T-cell (primary cell): ENCODE results near the gene MAP4K1. TPM values are rescaled to one million over a fixed set of nuclear protein-coding genes. Genes with fewer than 3 reads are reported as not detected.

Experiments
- ATAC-seq, 4 experiments: fragments of 200-7000 bp in 3 of 4; fragments of 150-1000 bp in 1 of 4; cut with Tn5 transposase; replicated peaks in 1 of 4; 1 replicate in 3 of 4; 2 replicates in 1 of 4; pipeline ENCODE4 v1.10.0; 2021; ENCODE audit warnings: moderate library complexity in 3 of 4, mild to moderate bottlenecking in 2 of 4, moderate number of reproducible peaks in 1 of 4
- CTCF ChIA-PET, 2 donors: fragments of 300-600 bp; sonication (Branson Sonifier 250); formaldehyde crosslinking; loops; one replicate each; lab custom pipeline; 2022; ENCODE audit warnings: antibody characterized with exemption in 2 of 2; lab: Charles Lee
- POLR2A ChIA-PET, 2 donors: fragments of 300-600 bp; sonication (Branson Sonifier 250); formaldehyde crosslinking; loops; one replicate each; lab custom pipeline; 2022; ENCODE audit warnings: antibody characterized with exemption in 2 of 2; lab: Charles Lee
- DNase-seq, 35 experiments: peaks; one replicate each; pipeline versions ENCODE4 v3.0.0 to v3.0.0-alpha.2; 2013 to 2023
- H3K27ac ChIP-seq: one replicate; pipeline ENCODE4 v1.5.1; 2013; ENCODE audit warnings: low read length
- H3K27me3 ChIP-seq, 2 experiments: replicated peaks in 1 of 2; 1 replicate in 1 of 2; 2 replicates in 1 of 2; pipeline versions ENCODE4 v1.6.1 to v1.7.0; 2013; ENCODE audit warnings: low read length in 1 of 2, mixed read lengths in 1 of 2; ENCODE audit not compliant: control insufficient read depth in 2 of 2, insufficient read depth in 2 of 2; ENCODE audit errors: extremely low read depth in 1 of 2
- H3K36me3 ChIP-seq, 2 donors: 1 replicate in 1 of 2; 2 replicates in 1 of 2; pipeline versions ENCODE4 v1.6.1 to v1.7.0; 2013; ENCODE audit warnings: low read length in 1 of 2; ENCODE audit not compliant: control insufficient read depth in 2 of 2, insufficient read depth in 1 of 2; ENCODE audit errors: extremely low read depth in 1 of 2
- H3K4me1 ChIP-seq, 2 experiments: 1 replicate in 1 of 2; 2 replicates in 1 of 2; pipeline versions ENCODE4 v1.6.1 to v1.7.0; 2013; ENCODE audit warnings: low read length in 2 of 2, mixed read lengths in 1 of 2; ENCODE audit not compliant: insufficient read depth in 2 of 2, control insufficient read depth in 1 of 2; ENCODE audit errors: extremely low read depth in 1 of 2
- H3K4me3 ChIP-seq, 2 donors: 1 replicate in 1 of 2; 2 replicates in 1 of 2; pipeline versions ENCODE4 v1.5.1 to v1.7.0; 2013; ENCODE audit warnings: mild to moderate bottlenecking in 2 of 2, low read length in 1 of 2, moderate library complexity in 1 of 2; ENCODE audit not compliant: control insufficient read depth in 1 of 2; ENCODE audit errors: extremely low read depth in 1 of 2
- H3K9me3 ChIP-seq: 2 replicates; pipeline ENCODE4 v1.7.0; 2013
- H3K27ac Mint-ChIP-seq, 2 donors: one replicate each; pipeline ENCODE4 v1.8.0; 2020 to 2021; ENCODE audit warnings: mild to moderate bottlenecking in 2 of 2, mixed read lengths in 2 of 2
- H3K27me3 Mint-ChIP-seq, 2 donors: one replicate each; pipeline ENCODE4 v1.8.0; 2021 to 2022; ENCODE audit warnings: mixed read lengths in 2 of 2
- H3K36me3 Mint-ChIP-seq: one replicate; pipeline ENCODE4 v1.8.0; 2021; ENCODE audit warnings: mixed read lengths
- H3K4me1 Mint-ChIP-seq, 3 donors: one replicate each; pipeline ENCODE4 v1.8.0; 2020 to 2022; ENCODE audit warnings: mixed read lengths in 3 of 3, mild to moderate bottlenecking in 1 of 3
- H3K4me3 Mint-ChIP-seq, 3 donors: one replicate each; pipeline ENCODE4 v1.8.0; 2020 to 2022; ENCODE audit warnings: mild to moderate bottlenecking in 3 of 3, mixed read lengths in 3 of 3, moderate library complexity in 3 of 3
- H3K9me3 Mint-ChIP-seq, 3 donors: one replicate each; pipeline ENCODE4 v1.8.0; 2020 to 2022; ENCODE audit warnings: mixed read lengths in 3 of 3
- WGBS: methylation state at CpG from one replicate; pipeline ENCODE4 v1.1.5; 2013; ENCODE audit warnings: missing lambda C conversion rate; ENCODE audit not compliant: insufficient coverage; 5-methylcytosine and 5-hydroxymethylcytosine counted together
- total RNA-seq, 35 experiments: library from RNA in 6 of 35; stranded (reverse) in 6 of 35; fragments of 120-200 nt in 1 of 35; gene quantifications; one replicate each; pipeline versions ENCODE4 v1.2.1 to v1.2.4 and lab custom pipeline; 2013 to 2026

Gene MAP4K1
- total RNA-seq, 5 donors from 2014 or later (not counting 1 experiment from before 2014, with no cell fraction given) = 243 to 417 (median 329) TPM

GRCh38 chr19:38596057-38596981, 21.4 kb downstream of the MAP4K1 start:
- no peaks in the 10 kb centered on the region for H3K4me1 ChIP-seq
- no peak overlapping the region for H3K4me3 Mint-ChIP-seq
- no peak overlapping the region for H3K27ac Mint-ChIP-seq
- peaks cover 3 to 70% of the 10 kb centered on the region in 2 donors for H3K36me3 ChIP-seq
- peaks cover 0 to 5% (median 0%) of the 10 kb centered on the region in 3 donors for H3K4me1 Mint-ChIP-seq
- no peak overlapping the region for H3K4me3 ChIP-seq
- CTCF ChIA-PET = no interaction called here
- no peaks in the 10 kb centered on the region for H3K9me3 Mint-ChIP-seq
- no peak overlapping the region for H3K27ac ChIP-seq
- no peaks in the 10 kb centered on the region for H3K9me3 ChIP-seq
- peak in 4 of 35 experiments; percentile 6 to 27 (median 21) for DNase-seq
- 94% methylated on average over 52 of the region's 55 CpGs for WGBS
- no peaks in the 10 kb centered on the region for H3K27me3 ChIP-seq
- no peaks in the 10 kb centered on the region for H3K27me3 Mint-ChIP-seq
- ATAC-seq = peak in 1 of 4 experiments; percentile 37
- peaks cover 35% of the 10 kb centered on the region for H3K36me3 Mint-ChIP-seq
- POLR2A ChIA-PET = no interaction called here

GRCh38 chr19:38592940-38593339, 24.8 kb downstream of the MAP4K1 start:
- H3K36me3 Mint-ChIP-seq = peaks cover 38% of the 10 kb centered on the region
- Histone ChIP-seq H3K27me3 (no peaks in the 10 kb centered on the region), H3K9me3 (no peaks in the 10 kb centered on the region), H3K36me3 (peaks cover 7 to 70% of the 10 kb centered on the region in 2 donors), H3K4me1 (no peaks in the 10 kb centered on the region), H3K4me3 (no peak overlapping the region), H3K27ac (no peak overlapping the region)
- no peak overlapping the region for H3K27ac Mint-ChIP-seq
- ChIA-PET POLR2A (no interaction called here), CTCF (no interaction called here)
- 95% methylated on average over 3 of the region's 6 CpGs for WGBS
- no peak for DNase-seq
- no peaks in the 10 kb centered on the region for H3K27me3 Mint-ChIP-seq
- H3K4me1 Mint-ChIP-seq = peaks cover 0 to 3% (median 1%) of the 10 kb centered on the region in 3 donors
- H3K4me3 Mint-ChIP-seq = no peak overlapping the region
- no peak for ATAC-seq
- H3K9me3 Mint-ChIP-seq = no peaks in the 10 kb centered on the region

DNA sequence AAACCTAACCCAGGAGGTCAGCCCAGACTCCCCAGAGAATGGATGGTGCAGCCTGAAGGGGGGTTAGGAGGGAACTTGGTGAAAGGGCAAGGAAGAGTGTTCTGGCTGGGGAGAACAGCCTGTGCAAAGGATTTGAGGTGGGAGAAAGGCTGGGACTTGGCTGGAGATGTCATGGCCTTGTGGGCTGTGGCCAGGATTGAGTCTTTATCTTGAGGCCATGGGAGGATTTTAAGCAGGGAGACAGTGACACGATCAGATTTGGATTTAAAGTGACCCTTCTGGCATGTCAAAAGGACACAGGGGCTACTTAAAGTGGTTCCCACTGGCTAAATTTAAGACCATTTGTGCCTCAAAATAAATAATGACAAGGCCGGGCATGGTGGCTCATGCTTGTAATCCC, 29.7 kb downstream of the MAP4K1 start:
- DNase-seq = no peak
- ATAC-seq = no peak
- peaks cover 23% of the 10 kb centered on the region for H3K36me3 Mint-ChIP-seq
- peaks cover 4 to 6% (median 4%) of the 10 kb centered on the region in 3 donors for H3K4me1 Mint-ChIP-seq
- Histone ChIP-seq H3K27ac (no peak overlapping the region), H3K27me3 (no peaks in the 10 kb centered on the region), H3K36me3 (peaks cover 4 to 45% of the 10 kb centered on the region in 2 donors), H3K4me3 (no peak overlapping the region), H3K9me3 (no peaks in the 10 kb centered on the region), H3K4me1 (peaks cover 0 to 6% of the 10 kb centered on the region in 2 experiments)
- 83% methylated on average over 2 of the region's 2 CpGs for WGBS
- peak overlapping the region; percentile 1 to 49 for H3K27ac Mint-ChIP-seq
- no peak overlapping the region for H3K4me3 Mint-ChIP-seq
- ChIA-PET CTCF (interaction anchor here in 1 of 2 donors (0.6 kb wide), 1 partner anchor 218 kb away, joined by 6 read pairs; no protein-coding TSS in a partner anchor), POLR2A (no interaction called here)
- no peaks in the 10 kb centered on the region for H3K9me3 Mint-ChIP-seq
- H3K27me3 Mint-ChIP-seq = no peaks in the 10 kb centered on the region

DNA sequence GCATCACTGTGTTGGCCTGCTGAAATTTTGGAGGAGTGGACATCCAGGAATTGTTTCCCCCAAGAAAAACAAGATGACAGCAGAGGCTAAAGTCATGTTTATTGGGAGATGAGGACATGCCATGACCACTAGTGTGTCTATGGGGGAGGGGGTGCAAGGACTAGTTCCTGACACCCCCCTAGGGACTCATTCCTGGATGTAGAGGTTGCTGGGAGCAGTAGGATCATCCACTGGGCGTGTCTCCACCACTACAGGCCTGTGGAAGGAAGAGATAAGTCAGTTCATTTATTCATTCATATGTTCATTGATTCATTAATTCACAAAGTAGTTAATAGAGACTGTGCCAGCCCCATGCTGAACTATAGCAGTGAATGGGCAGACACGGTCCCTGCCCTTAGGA, 30.2 kb downstream of the MAP4K1 start:
- H3K4me1 ChIP-seq = peaks cover 0 to 6% of the 10 kb centered on the region in 2 experiments
- Mint-ChIP-seq H3K27me3 (no peaks in the 10 kb centered on the region), H3K4me1 (peaks cover 4 to 6% (median 4%) of the 10 kb centered on the region in 3 donors), H3K9me3 (no peaks in the 10 kb centered on the region), H3K27ac (peak overlapping the region; percentile 1 to 49), H3K4me3 (no peak overlapping the region), H3K36me3 (peaks cover 23% of the 10 kb centered on the region)
- peaks cover 4 to 42% of the 10 kb centered on the region in 2 donors for H3K36me3 ChIP-seq
- POLR2A ChIA-PET = no interaction called here
- H3K4me3 ChIP-seq = no peak overlapping the region
- H3K27me3 ChIP-seq = no peaks in the 10 kb centered on the region
- H3K27ac ChIP-seq = no peak overlapping the region
- WGBS = 100% methylated on average over 1 of the region's 2 CpGs
- H3K9me3 ChIP-seq = no peaks in the 10 kb centered on the region
- DNase-seq (no peak), ATAC-seq (no peak)
- CTCF ChIA-PET = no interaction called here

GRCh38 chr19:38583985-38584305, 33.8 kb downstream of the MAP4K1 start:
- Histone ChIP-seq H3K27ac (no peak overlapping the region), H3K9me3 (no peaks in the 10 kb centered on the region), H3K4me3 (no peak overlapping the region), H3K4me1 (peaks cover 0 to 17% of the 10 kb centered on the region in 2 experiments), H3K36me3 (peaks cover 3 to 17% of the 10 kb centered on the region in 2 donors), H3K27me3 (no peaks in the 10 kb centered on the region)
- H3K27me3 Mint-ChIP-seq = no peaks in the 10 kb centered on the region
- DNase-seq = no peak
- H3K36me3 Mint-ChIP-seq = peaks cover 12% of the 10 kb centered on the region
- peaks cover 6 to 13% (median 9%) of the 10 kb centered on the region in 3 donors for H3K4me1 Mint-ChIP-seq
- no peaks in the 10 kb centered on the region for H3K9me3 Mint-ChIP-seq
- ChIA-PET POLR2A (no interaction called here), CTCF (no interaction called here)
- no peak for ATAC-seq
- no peak overlapping the region for H3K4me3 Mint-ChIP-seq
- 69% methylated on average over 3 of the region's 4 CpGs for WGBS
- H3K27ac Mint-ChIP-seq = no peak overlapping the region

DNA sequence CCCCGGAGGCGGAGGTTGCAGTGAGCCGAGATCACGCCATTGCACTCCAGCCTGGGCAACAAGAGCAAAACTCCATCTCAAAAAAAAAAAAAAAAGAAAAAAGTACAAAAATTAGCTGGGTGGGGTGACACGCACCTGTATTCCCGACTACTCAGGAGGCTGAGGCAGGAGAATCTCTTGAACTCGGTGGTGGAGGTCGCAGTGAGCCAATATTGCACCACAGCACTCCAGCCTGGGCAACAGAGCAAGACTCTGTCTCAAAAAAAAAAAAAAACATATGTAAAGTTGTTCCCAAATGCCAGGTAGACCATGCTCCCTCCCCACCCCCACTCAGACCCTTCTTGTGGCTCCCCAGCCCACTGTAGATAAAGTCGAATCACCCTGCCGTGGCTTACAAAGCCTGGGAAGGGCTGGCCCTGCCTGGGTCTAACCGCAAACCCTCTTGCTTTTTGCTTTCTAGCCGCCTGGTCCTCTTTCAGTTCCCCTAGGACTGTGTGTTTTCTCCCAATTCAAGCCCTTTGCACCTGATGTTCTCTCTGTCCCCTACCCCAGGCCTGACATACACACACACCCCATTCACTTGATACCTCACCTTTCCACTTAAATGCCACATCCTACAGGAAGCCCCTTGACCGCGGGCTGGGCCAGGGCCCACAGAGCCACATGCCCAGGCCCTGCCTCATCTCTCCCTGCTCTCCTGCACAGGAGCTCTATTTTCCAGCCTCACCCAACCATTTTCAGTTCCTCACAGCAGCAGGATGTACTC, 34.4 kb downstream of the MAP4K1 start:
- no peaks in the 10 kb centered on the region for H3K27me3 Mint-ChIP-seq
- H3K27ac Mint-ChIP-seq = no peak overlapping the region
- no peak overlapping the region for H3K4me3 Mint-ChIP-seq
- Histone ChIP-seq H3K4me1 (peaks cover 0 to 21% of the 10 kb centered on the region in 2 experiments), H3K36me3 (peaks cover 0 to 15% of the 10 kb centered on the region in 2 donors), H3K4me3 (no peak overlapping the region), H3K9me3 (no peaks in the 10 kb centered on the region), H3K27ac (no peak overlapping the region), H3K27me3 (no peaks in the 10 kb centered on the region)
- POLR2A ChIA-PET = no interaction called here
- peaks cover 10% of the 10 kb centered on the region for H3K36me3 Mint-ChIP-seq
- 80% methylated on average over 7 of the region's 14 CpGs for WGBS
- DNase-seq (no peak), ATAC-seq (no peak)
- CTCF ChIA-PET = no interaction called here
- no peaks in the 10 kb centered on the region for H3K9me3 Mint-ChIP-seq
- peaks cover 6 to 18% (median 9%) of the 10 kb centered on the region in 3 donors for H3K4me1 Mint-ChIP-seq
